Measurements from ENCODE around the gene GLT1D1. TPM values are rescaled to one million over a fixed set of nuclear protein-coding genes. Genes with fewer than 3 reads are reported as not detected.

The GLT1D1 gene
- total and polyA plus RNA-seq, 2 of the 8 experiments (the other 6 are each of a cell fraction or from before 2014, with no cell fraction given) = 1.5 to 3.6 TPM

- TF ChIP-seq CHD7 (IDR thresholded peaks at IDR 0.05; ENCODE audit: insufficient replicate concordance, low read length) (no peak), HDAC2 (IDR thresholded peaks at IDR 0.05; ENCODE audit: borderline replicate concordance in 1 of 2, low read depth in 2 of 2, low read length in 2 of 2) (no peak), RBBP5 (IDR thresholded peaks at IDR 0.05; ENCODE audit: borderline replicate concordance, low read depth, low read length) (no peak), KDM1A (IDR thresholded peaks at IDR 0.05; ENCODE audit: borderline replicate concordance, low read length) (no peak), SAP30 (IDR thresholded peaks at IDR 0.05; ENCODE audit: insufficient read depth, insufficient replicate concordance, low read length) (no peak)
These were observed 63.1 kb downstream of the GLT1D1 start (continued) for GRCh38 chr12:128916425-128916824.

Data from H1 (cell line).